Measurements from ENCODE around the gene CST4.
"Not testable (repeated sequence)": the region's sequence is repeated elsewhere in the genome, so short reads cannot be mapped to it uniquely, and the experiment has no call there.

Gene CST4

DNA sequence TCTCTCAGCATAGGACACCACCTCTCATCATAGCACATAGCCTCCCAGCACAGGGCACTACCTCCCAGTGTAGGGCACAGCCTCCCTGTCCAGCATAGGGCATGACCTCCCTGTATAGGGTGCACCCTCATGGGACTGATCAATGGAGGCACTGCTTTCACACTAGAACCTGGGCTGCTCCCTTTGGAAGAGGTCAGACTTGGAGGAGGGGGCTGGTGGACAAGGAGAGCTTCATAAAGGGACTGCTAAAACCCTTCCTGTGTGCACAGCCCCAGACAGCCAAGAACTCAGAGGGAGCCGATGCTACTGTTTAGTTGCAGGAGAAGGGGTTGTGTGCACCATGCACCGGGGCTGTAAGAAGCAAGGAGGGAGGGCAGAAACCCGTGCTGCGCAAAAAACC is 21.9 kb upstream of the CST4 start:
- no peak for DNase-seq (ENCODE audit: low spot score)
- TF ChIP-seq, protein P1, sequence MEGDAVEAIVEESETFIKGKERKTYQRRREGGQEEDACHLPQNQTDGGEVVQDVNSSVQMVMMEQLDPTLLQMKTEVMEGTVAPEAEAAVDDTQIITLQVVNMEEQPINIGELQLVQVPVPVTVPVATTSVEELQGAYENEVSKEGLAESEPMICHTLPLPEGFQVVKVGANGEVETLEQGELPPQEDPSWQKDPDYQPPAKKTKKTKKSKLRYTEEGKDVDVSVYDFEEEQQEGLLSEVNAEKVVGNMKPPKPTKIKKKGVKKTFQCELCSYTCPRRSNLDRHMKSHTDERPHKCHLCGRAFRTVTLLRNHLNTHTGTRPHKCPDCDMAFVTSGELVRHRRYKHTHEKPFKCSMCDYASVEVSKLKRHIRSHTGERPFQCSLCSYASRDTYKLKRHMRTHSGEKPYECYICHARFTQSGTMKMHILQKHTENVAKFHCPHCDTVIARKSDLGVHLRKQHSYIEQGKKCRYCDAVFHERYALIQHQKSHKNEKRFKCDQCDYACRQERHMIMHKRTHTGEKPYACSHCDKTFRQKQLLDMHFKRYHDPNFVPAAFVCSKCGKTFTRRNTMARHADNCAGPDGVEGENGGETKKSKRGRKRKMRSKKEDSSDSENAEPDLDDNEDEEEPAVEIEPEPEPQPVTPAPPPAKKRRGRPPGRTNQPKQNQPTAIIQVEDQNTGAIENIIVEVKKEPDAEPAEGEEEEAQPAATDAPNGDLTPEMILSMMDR (IDR thresholded peaks at IDR 0.05; ENCODE audit: extremely low read depth, insufficient read depth, missing control alignments), result no peak
- in situ Hi-C loops (cut with MboI; ENCODE audit: low pct_unique_long_range_greater_than_20kb, low sequenced_read_pairs, unreplicated experiment), result loop anchor here (25.0 kb wide), 1 partner anchor 102 kb away; no protein-coding TSS in a partner anchor

DNA sequence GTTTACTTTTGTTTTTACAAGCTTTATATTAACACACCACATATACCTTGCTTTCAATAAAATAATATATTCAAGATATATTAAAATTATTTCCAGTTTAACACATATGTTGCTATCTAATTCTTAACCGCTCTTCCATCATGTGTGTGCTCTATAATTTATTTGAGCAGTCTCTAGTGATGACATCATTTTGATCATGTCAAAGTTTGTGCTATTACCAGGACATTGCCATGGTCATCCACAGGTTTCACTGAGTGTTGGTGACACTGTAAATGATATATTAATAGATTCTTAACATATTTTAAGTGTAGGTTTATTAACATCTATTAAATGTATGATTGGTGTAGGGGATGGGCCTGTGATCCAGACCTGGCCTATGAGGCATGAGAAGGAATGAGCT is 17.1 kb upstream of the CST4 start:
- in situ Hi-C loops (cut with MboI; ENCODE audit: low pct_unique_long_range_greater_than_20kb, low sequenced_read_pairs, unreplicated experiment), result loop anchor here (25.0 kb wide), 1 partner anchor 106 kb away; no protein-coding TSS in a partner anchor
- TF ChIP-seq, protein P1 (IDR thresholded peaks at IDR 0.05; ENCODE audit: extremely low read depth, insufficient read depth, missing control alignments), result no peak
- DNase-seq (ENCODE audit: low spot score), result no peak

DNA sequence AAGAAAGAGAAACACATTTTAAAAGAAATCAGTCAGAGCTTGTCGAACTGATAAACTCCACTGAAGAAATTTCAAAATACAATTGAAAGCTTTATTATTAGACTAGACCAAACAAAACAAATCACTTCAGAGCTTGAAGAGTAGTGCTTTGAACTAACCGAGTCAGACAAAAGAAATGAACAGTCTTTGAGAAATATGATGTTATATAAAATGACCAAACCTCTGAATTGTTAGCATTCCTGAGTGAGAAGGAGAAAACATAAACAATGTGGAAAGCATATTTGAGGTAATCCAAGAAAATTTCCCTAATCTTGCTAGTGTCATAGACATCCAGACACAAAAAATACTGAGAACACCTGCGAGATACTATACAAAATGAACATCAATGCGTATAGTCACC is 13.2 kb upstream of the CST4 start:
- DNase-seq (ENCODE audit: low spot score), result no peak
- TF ChIP-seq, protein P1 (IDR thresholded peaks at IDR 0.05; ENCODE audit: extremely low read depth, insufficient read depth, missing control alignments), result no peak
- in situ Hi-C loops (cut with MboI; ENCODE audit: low pct_unique_long_range_greater_than_20kb, low sequenced_read_pairs, unreplicated experiment), result loop anchor here (25.0 kb wide), 1 partner anchor 110 kb away; no protein-coding TSS in a partner anchor

DNA sequence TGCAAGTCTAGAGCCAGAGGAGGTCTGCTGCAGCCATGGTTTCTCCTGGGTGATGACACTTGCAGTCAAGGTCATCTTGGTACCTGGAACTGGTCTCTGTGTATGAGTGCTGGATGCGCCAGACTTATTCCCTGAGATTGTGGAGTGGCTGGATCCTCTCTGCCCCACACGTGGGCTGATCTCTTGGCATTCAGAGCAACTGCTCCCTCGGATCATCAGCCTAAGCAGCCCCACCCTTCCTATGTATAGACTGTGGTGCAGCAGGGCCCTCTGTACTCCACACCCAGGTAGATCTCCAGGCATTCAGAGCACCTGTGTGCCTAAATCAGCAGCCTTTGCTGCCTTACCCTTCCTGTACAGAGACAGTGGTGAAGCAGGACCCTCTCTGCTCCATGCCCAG is 12.1 kb upstream of the CST4 start:
- TF ChIP-seq, protein P1 (IDR thresholded peaks at IDR 0.05; ENCODE audit: extremely low read depth, insufficient read depth, missing control alignments), result no peak
- in situ Hi-C loops (cut with MboI; ENCODE audit: low pct_unique_long_range_greater_than_20kb, low sequenced_read_pairs, unreplicated experiment), result loop anchor here (25.0 kb wide), 1 partner anchor 111 kb away; no protein-coding TSS in a partner anchor
- no peak for DNase-seq (ENCODE audit: low spot score)

DNA sequence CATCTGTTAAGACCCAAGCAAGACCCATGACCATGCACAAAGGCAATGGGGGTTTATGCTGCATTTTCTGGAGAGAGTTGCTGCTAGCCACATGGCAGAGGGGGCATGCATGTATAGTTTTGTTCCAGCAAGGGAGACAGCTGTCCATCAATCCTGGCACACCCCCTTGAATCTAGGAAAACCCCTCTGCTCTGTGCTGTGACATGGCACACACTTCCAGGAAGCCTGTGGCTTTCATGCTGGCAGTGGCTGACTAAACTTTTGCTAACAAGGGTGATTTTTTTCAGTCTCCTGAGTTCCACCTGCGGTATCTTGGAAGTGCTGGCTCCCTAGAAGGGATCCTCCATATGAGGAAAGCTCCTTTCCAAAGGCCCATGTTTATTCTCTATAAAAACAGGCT is 9.1 kb upstream of the CST4 start:
- DNase-seq (ENCODE audit: low spot score), result no peak
- in situ Hi-C loops (cut with MboI; ENCODE audit: low pct_unique_long_range_greater_than_20kb, low sequenced_read_pairs, unreplicated experiment), result no loop called here
- TF ChIP-seq, protein P1 (IDR thresholded peaks at IDR 0.05; ENCODE audit: extremely low read depth, insufficient read depth, missing control alignments), result no peak

DNA sequence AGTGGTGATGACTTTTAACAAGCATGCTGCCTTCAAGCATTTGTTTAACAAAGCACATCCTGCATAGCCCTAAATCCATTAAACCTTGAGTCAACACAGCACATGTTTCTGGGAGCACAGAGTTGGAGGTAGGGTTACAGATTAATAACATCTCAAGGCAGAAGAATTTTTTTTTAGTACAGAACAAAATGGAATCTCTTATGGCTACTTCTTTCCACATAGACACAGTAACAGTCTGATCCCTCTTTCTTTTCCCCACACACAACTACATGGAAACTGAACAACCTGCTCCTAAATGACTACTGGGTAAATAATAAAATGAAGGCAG is 6.2 kb upstream of the CST4 start:
- DNase-seq (ENCODE audit: low spot score); in situ Hi-C loops (cut with MboI; ENCODE audit: low pct_unique_long_range_greater_than_20kb, low sequenced_read_pairs, unreplicated experiment): not testable (repeated sequence)

DNA sequence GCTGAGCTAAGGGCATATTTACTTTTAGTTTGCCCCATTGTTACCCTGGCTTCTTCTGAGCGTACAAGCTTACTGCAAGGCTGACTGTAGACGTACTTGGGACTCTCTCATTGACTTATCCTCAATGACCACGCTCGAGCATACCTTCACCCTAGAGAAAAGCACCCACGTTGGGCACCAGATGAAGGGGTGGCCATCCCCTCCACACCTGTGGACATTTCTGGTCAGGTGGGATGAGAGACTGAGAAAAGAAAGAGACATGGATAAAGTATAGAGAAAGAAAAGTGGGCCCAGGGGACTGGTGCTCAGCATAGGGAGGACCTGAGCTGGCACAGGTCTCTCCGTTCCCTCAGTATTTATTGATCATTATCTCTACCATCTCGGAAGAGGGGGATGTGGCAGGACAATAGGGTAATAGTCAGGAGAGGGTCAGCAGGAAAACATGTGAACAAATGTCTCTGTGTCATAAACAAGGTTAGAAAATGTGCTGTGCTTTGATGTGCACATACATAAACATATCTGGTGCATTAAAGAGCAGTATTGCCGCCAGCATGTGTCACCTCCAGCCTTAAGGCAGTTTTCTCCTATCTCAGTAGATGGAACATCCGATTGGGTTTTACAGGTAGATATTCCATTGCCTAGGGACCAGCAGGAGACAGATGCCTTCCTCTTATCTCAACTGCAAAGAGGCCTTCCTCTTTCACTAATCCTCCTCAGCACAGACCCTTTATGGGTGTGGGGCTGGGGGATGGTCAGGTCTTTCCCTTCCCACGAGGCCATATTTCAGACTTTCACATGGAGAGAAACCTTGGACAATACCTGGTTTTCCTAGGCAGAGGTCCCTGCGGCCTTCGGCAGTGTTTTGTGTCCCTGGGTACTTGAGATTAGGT is 5.6 kb upstream of the CST4 start:
- not testable (repeated sequence) for DNase-seq (ENCODE audit: low spot score)

DNA sequence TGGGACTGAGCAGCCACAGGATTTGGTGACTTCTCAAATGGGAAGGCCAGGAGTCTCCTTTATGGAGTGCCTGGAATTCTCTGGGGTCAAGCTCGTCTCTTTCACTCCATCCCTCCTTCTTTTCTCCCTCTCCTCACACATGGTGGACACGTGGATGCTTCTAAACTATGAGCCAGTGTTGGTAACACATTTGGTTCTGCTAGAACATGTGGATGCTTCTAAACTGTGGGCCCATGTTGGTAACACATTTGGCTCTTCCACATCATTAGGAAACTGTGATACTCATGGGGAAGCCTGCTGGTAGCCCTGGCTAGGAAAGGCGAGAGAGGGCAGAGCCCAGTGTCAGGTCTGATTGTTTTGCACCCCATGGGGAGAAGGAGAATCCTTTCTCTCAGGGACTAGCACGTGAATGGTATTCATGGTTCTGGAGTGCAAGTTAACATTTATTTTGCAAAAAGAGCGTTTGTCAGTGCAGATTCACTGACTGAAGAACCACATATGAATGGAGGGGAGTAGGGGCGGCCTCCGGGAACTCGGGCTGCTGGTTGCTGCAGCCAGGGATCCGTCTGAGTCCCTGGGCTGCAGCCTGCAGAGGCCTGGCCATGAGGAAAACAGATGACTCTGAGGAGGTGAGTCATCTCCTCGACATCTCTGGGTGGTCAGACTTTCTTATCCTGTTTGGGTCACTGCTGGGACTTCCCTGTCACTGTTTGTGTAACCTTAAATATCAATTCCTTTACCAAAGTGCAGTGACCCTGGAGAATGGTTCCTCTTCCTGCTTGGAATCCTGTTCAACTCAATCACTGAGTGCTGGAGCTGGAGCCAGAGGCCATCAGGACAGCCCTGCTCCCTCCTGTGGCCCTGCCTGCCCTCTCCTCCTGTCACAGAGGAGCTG is 4.1 kb upstream of the CST4 start:
- in situ Hi-C loops (cut with MboI; ENCODE audit: low pct_unique_long_range_greater_than_20kb, low sequenced_read_pairs, unreplicated experiment); DNase-seq (ENCODE audit: low spot score): not testable (repeated sequence)

More for the DNA sequence above, 5.6 kb upstream of the CST4 start:
- in situ Hi-C loops (cut with MboI; ENCODE audit: low pct_unique_long_range_greater_than_20kb, low sequenced_read_pairs, unreplicated experiment), result not testable (repeated sequence)
